ENCODE results near the gene PMPCA.

GRCh38 chr9:136364942-136365774 lies 45.3 kb upstream of the PMPCA start:
- TF ChIP-seq CTCF (IDR thresholded peaks at IDR 0.05) = no peak
- TF ChIP-seq POLR2A (IDR thresholded peaks at IDR 0.05) = no peak

All from testis (tissue), 2 donors.